Measurements from ENCODE around the gene PDE6B. TPM values are rescaled to one million over a fixed set of nuclear protein-coding genes. Genes with fewer than 3 reads are reported as not detected.
A peak's percentile ranks its signal among the peaks of the same experiment; 100 is the strongest.
"Not testable (repeated sequence)": the region's sequence is repeated elsewhere in the genome, so short reads cannot be mapped to it uniquely, and the experiment has no call there.

The PDE6B gene
- total and polyA plus RNA-seq, 12 donors: 0.73 to 6.2 (median 3.6) TPM

- intact Hi-C loops (cut with DNase I): loop anchor here in 1 of 10 donors (2.0 to 10.0 kb wide), 2 partner anchors 14 to 246 kb away; partner anchors contain the start of genes GAK and TMEM175
- peak; percentile 1 to 46 (median 25) for ATAC-seq
- peaks cover 0 to 6% (median 0%) of the 10 kb centered on the region in 9 donors for H3K36me3 ChIP-seq
Observed at GRCh38 chr4:688854-689681, 63.7 kb downstream of the PDE6B start, which contains the start of gene SLC49A3. SLC49A3 (minus strand) TSS chr4:689151; CDS start chr4:689127, 24 bp downstream.

GRCh38 chr4:689723-690122 lies 64.3 kb downstream of the PDE6B start:
- no peaks in the 10 kb centered on the region for H3K27me3 ChIP-seq
- intact Hi-C loops (cut with DNase I): loop anchor here in 1 of 10 donors (2.0 to 10.0 kb wide), 2 partner anchors 13 to 245 kb away; partner anchors contain the start of genes GAK and TMEM175
- no peak for DNase-seq

More at GRCh38 chr4:688854-689681, 63.7 kb downstream of the PDE6B start, which contains the start of gene SLC49A3:
- TF ChIP-seq CTCF (IDR thresholded peaks at IDR 0.05): peak in 1 of 9 donors; percentile 12
- H3K4me3 ChIP-seq: peak within 1 kb of the TSS; percentile 46 to 67 (median 64)
- peak; percentile 47 to 56 for DNase-seq
- H3K27ac ChIP-seq: peak within 1 kb of the TSS; percentile 41 to 93 (median 90)
- no peaks in the 10 kb centered on the region for H3K27me3 ChIP-seq
- no peaks in the 10 kb centered on the region for H3K9me3 ChIP-seq
- H3K4me1 ChIP-seq: peaks cover 18 to 41% (median 35%) of the 10 kb centered on the region in 9 donors
- WGBS, 2 donors: 12 to 14% methylated on average over 56 to 59 of the region's 59 CpGs

GRCh38 chr4:692771-693554 lies 67.6 kb downstream of the PDE6B start:
- no peaks in the 10 kb centered on the region for H3K36me3 ChIP-seq
- 81% methylated on average over 32 of the region's 32 CpGs for WGBS, 2 donors
- no peak for DNase-seq
- H3K4me3 ChIP-seq: no peak overlapping the region
- TF ChIP-seq CTCF (IDR thresholded peaks at IDR 0.05): no peak
- peaks cover 6 to 20% (median 19%) of the 10 kb centered on the region in 9 donors for H3K4me1 ChIP-seq
- peaks cover 0 to 6% (median 0%) of the 10 kb centered on the region in 7 donors for H3K27me3 ChIP-seq
- ATAC-seq: no peak
- H3K27ac ChIP-seq: no peak overlapping the region
- no peaks in the 10 kb centered on the region for H3K9me3 ChIP-seq
- intact Hi-C loops (cut with DNase I): no loop called here

More at GRCh38 chr4:689723-690122, 64.3 kb downstream of the PDE6B start:
- peak overlapping the region in 9 of 10 donors; percentile 52 to 67 (median 65) for H3K4me3 ChIP-seq
- ATAC-seq: no peak
- no peak for TF ChIP-seq CTCF (IDR thresholded peaks at IDR 0.05)
- H3K27ac ChIP-seq: peak overlapping the region in 9 of 10 donors; percentile 85 to 93 (median 90)
- peaks cover 0 to 6% (median 0%) of the 10 kb centered on the region in 9 donors for H3K36me3 ChIP-seq
- H3K9me3 ChIP-seq: no peaks in the 10 kb centered on the region
- H3K4me1 ChIP-seq: peaks cover 18 to 39% (median 34%) of the 10 kb centered on the region in 9 donors
- 77 to 83% methylated on average over 8 of the region's 8 CpGs for whole genome bisulfite sequencing, 2 donors

GRCh38 chr4:694341-694940 lies 69.1 kb downstream of the PDE6B start:
- DNase-seq; H3K4me3 ChIP-seq; intact Hi-C loops (cut with DNase I); ATAC-seq; H3K27ac ChIP-seq; H3K9me3 ChIP-seq; H3K36me3 ChIP-seq; H3K27me3 ChIP-seq: not testable (repeated sequence)
- H3K4me1 ChIP-seq: peaks cover 0 to 14% (median 7%) of the 10 kb centered on the region in 9 donors
- WGBS, 2 donors: 88 to 89% methylated on average over 12 of the region's 12 CpGs

Data from heart right ventricle (tissue), 16 donors.